OCI-LY1 (cell line): ENCODE data around the gene AGAP1.

Experiments
- H2AFZ ChIP-seq: fragments of 200-600 bp; sonication (generic), shearing (Covaris generic); 2 replicates; pipeline ENCODE4 v1.6.0; 2014; ENCODE audit warnings: antibody characterized with exemption, mild to moderate bottlenecking, low read length
- H3F3A ChIP-seq: fragments of 200-600 bp; sonication (generic), shearing (Covaris generic); 2 replicates; pipeline ENCODE4 v1.6.0; 2014; ENCODE audit warnings: mild to moderate bottlenecking, antibody characterized with exemption, low read length, moderate library complexity; ENCODE audit not compliant: insufficient read depth
- H3K27ac ChIP-seq: fragments of 200-600 bp; sonication (generic); 2 replicates; pipeline ENCODE4 v1.5.1; 2014; ENCODE audit warnings: low read length, mixed run types, mild to moderate bottlenecking, low read depth; ENCODE audit not compliant: poor library complexity, severe bottlenecking
- H3K27me3 ChIP-seq: fragments of 200-600 bp; sonication (generic); 2 replicates; pipeline ENCODE4 v1.6.0; 2014; ENCODE audit warnings: antibody characterized with exemption, mild to moderate bottlenecking, low read length, moderate library complexity; ENCODE audit not compliant: insufficient read depth
- H3K36me3 ChIP-seq: fragments of 200-600 bp; sonication (generic); 2 replicates; pipeline ENCODE4 v1.6.1; 2014; ENCODE audit warnings: mild to moderate bottlenecking, antibody characterized with exemption, low read length, moderate library complexity, mixed read lengths; ENCODE audit not compliant: insufficient read depth
- H3K4me1 ChIP-seq: fragments of 200-600 bp; sonication (generic); 2 replicates; pipeline ENCODE4 v1.5.1; 2014; ENCODE audit warnings: mild to moderate bottlenecking, low read length, moderate library complexity; ENCODE audit not compliant: insufficient read depth, severe bottlenecking
- H3K4me2 ChIP-seq: fragments of 200-600 bp; sonication (generic), shearing (Covaris generic); 2 replicates; pipeline ENCODE4 v1.6.1; 2014; ENCODE audit warnings: low read length
- H3K4me3 ChIP-seq: fragments of 200-600 bp; sonication (generic); 2 replicates; pipeline ENCODE4 v1.5.1; 2014; ENCODE audit warnings: low read length, low read depth, mild to moderate bottlenecking, mixed read lengths; ENCODE audit not compliant: poor library complexity, severe bottlenecking
- H3K79me2 ChIP-seq: fragments of 200-600 bp; shearing (Covaris generic); 2 replicates; pipeline ENCODE4 v1.6.1; 2016; ENCODE audit warnings: mixed run types, low read length, mixed read lengths; ENCODE audit not compliant: insufficient read depth
- H3K9ac ChIP-seq: fragments of 200-600 bp; sonication (generic), shearing (Covaris generic); 2 replicates; pipeline ENCODE4 v1.6.1; 2014; ENCODE audit warnings: mild to moderate bottlenecking, low read length, mixed read lengths
- H3K9me2 ChIP-seq: fragments of 200-600 bp; sonication (generic), shearing (Covaris generic); 2 replicates; pipeline ENCODE4 v1.6.1; 2014; ENCODE audit warnings: low read depth, mild to moderate bottlenecking, low read length, mixed read lengths
- H3K9me3 ChIP-seq: fragments of 200-600 bp; shearing (Covaris generic); 2 replicates; pipeline ENCODE4 v1.6.1; 2014; ENCODE audit warnings: low read length, mixed read lengths
- H4K20me1 ChIP-seq: fragments of 200-600 bp; sonication (generic), shearing (Covaris generic); 2 replicates; pipeline ENCODE4 v1.6.0; 2016; ENCODE audit warnings: mild to moderate bottlenecking, low read length; ENCODE audit not compliant: insufficient read depth
- EZH2 ChIP-seq: fragments of 200-600 bp; sonication (generic), shearing (Covaris generic); IDR thresholded peaks from 2 replicates; pipeline ENCODE4 v1.8.0; 2017; ENCODE audit warnings: borderline replicate concordance, mixed run types, mild to moderate bottlenecking, antibody characterized with exemption, low read length, moderate library complexity, mixed read lengths
- TF ChIP-seq, protein P1 (sequence below): fragments of 200-600 bp; sonication (generic), shearing (Covaris generic); IDR thresholded peaks from 2 replicates; pipeline ENCODE4 v1.5.1; 2017; ENCODE audit warnings: mild to moderate bottlenecking, antibody characterized with exemption, low read length, moderate library complexity, mixed read lengths

Gene AGAP1

GRCh38 chr2:235609321-235609720 is 115.5 kb downstream of the AGAP1 start:
- Histone ChIP-seq H3K36me3 (no peaks in the 10 kb centered on the region), H3K4me3 (no peak overlapping the region), H3K9ac (no peak overlapping the region), H3K27me3 (0 out of 2 replicates have a peak, but pooled peaks cover 7% of the 10 kb centered on the region), H3K9me3 (no peaks in the 10 kb centered on the region), H3K27ac (no peak overlapping the region), H3K4me1 (no peaks in the 10 kb centered on the region), H3K9me2 (no peaks in the 10 kb centered on the region), H3K4me2 (no peak overlapping the region), H2AFZ (no peak overlapping the region), H4K20me1 (no peaks in the 10 kb centered on the region), H3F3A (no peaks in the 10 kb centered on the region), H3K79me2 (no peaks in the 10 kb centered on the region)
- TF ChIP-seq EZH2: no peak
- TF ChIP-seq, protein P1, sequence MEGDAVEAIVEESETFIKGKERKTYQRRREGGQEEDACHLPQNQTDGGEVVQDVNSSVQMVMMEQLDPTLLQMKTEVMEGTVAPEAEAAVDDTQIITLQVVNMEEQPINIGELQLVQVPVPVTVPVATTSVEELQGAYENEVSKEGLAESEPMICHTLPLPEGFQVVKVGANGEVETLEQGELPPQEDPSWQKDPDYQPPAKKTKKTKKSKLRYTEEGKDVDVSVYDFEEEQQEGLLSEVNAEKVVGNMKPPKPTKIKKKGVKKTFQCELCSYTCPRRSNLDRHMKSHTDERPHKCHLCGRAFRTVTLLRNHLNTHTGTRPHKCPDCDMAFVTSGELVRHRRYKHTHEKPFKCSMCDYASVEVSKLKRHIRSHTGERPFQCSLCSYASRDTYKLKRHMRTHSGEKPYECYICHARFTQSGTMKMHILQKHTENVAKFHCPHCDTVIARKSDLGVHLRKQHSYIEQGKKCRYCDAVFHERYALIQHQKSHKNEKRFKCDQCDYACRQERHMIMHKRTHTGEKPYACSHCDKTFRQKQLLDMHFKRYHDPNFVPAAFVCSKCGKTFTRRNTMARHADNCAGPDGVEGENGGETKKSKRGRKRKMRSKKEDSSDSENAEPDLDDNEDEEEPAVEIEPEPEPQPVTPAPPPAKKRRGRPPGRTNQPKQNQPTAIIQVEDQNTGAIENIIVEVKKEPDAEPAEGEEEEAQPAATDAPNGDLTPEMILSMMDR: no peak

DNA sequence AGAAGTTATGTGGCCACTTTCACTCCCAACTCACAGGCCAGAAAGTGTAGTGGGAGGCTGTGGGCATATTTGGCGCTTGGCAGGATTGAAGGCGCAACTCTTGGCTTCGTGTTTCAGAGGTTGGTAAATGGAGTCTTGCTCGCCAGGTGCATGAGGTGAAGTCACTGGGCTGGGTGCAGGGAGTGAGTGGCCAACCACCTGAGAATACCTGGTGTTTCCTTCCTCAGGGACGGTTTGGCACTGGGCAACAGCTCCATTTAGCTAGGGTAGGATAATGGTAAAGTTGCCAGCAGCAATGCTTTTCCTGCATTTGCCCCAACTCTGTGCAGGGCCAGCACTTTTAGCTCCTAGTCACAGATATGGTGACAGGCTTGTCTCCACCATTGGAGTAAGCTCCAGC is 115.9 kb downstream of the AGAP1 start:
- TF ChIP-seq, protein P1: no peak
- no peak for TF ChIP-seq EZH2
- no peaks in the 10 kb centered on the region for H3F3A ChIP-seq
- no peaks in the 10 kb centered on the region for H3K4me1 ChIP-seq
- no peak overlapping the region for H2AFZ ChIP-seq
- H3K27me3 ChIP-seq: 0 out of 2 replicates have a peak, but pooled peaks cover 7% of the 10 kb centered on the region
- H4K20me1 ChIP-seq: no peaks in the 10 kb centered on the region
- H3K36me3 ChIP-seq: no peaks in the 10 kb centered on the region
- H3K4me3 ChIP-seq: no peak overlapping the region
- no peaks in the 10 kb centered on the region for H3K9me3 ChIP-seq
- no peak overlapping the region for H3K4me2 ChIP-seq
- no peaks in the 10 kb centered on the region for H3K9me2 ChIP-seq
- H3K9ac ChIP-seq: no peak overlapping the region
- H3K27ac ChIP-seq: no peak overlapping the region
- no peaks in the 10 kb centered on the region for H3K79me2 ChIP-seq

- Histone ChIP-seq H3K9me3 (no peaks in the 10 kb centered on the region), H3K4me1 (no peaks in the 10 kb centered on the region), H3K4me2 (no peak overlapping the region), H3K27me3 (0 out of 2 replicates have a peak, but pooled peaks cover 4% of the 10 kb centered on the region), H3K79me2 (no peaks in the 10 kb centered on the region), H4K20me1 (no peaks in the 10 kb centered on the region), H3K9me2 (no peaks in the 10 kb centered on the region), H3K9ac (no peak overlapping the region), H2AFZ (no peak overlapping the region), H3F3A (no peaks in the 10 kb centered on the region), H3K27ac (no peak overlapping the region), H3K36me3 (no peaks in the 10 kb centered on the region), H3K4me3 (no peak overlapping the region)
- TF ChIP-seq EZH2: no peak
- TF ChIP-seq, protein P1: no peak
These were observed 116.9 kb downstream of the AGAP1 start for GRCh38 chr2:235610696-235611257.
